GM18519 (cell line): Measurements from ENCODE around the gene DCAF15.
A peak's percentile ranks its signal among the peaks of the same experiment; 100 is the strongest.
"Not testable (repeated sequence)": the region's sequence is repeated elsewhere in the genome, so short reads cannot be mapped to it uniquely, and the experiment has no call there.

ENCODE experiments used
- ATAC-seq: cut with Tn5 transposase; IDR thresholded peaks from one replicate; pipeline ENCODE4 v1.9.1; 2021; ENCODE audit warnings: mild to moderate bottlenecking, moderate library complexity; ENCODE audit not compliant: unreplicated experiment, low FRiP score

The DCAF15 gene

GRCh38 chr19:13972368-13973155, 20.3 kb downstream of the DCAF15 start:
- no peak for ATAC-seq

GRCh38 chr19:13973479-13973878, 21.2 kb downstream of the DCAF15 start:
- ATAC-seq = not testable (repeated sequence)

- ATAC-seq = no peak
Observed at GRCh38 chr19:13974073-13974472, 21.8 kb downstream of the DCAF15 start.

- no peak for ATAC-seq
Observed at GRCh38 chr19:13975870-13976269, 23.6 kb downstream of the DCAF15 start.

- ATAC-seq = no peak
Observed at GRCh38 chr19:13976446-13976845, 24.1 kb downstream of the DCAF15 start.

GRCh38 chr19:13977803-13978202, 25.5 kb downstream of the DCAF15 start:
- no peak for ATAC-seq

- ATAC-seq = no peak
Observed at GRCh38 chr19:13978351-13979243, 26.3 kb downstream of the DCAF15 start.

GRCh38 chr19:13979244-13979615, 26.9 kb downstream of the DCAF15 start:
- no peak for ATAC-seq

GRCh38 chr19:13979686-13980085, 27.4 kb downstream of the DCAF15 start:
- no peak for ATAC-seq

GRCh38 chr19:13980340-13980739, 28.0 kb downstream of the DCAF15 start:
- no peak for ATAC-seq

GRCh38 chr19:13981021-13981420, 28.7 kb downstream of the DCAF15 start:
- ATAC-seq = no peak

GRCh38 chr19:13981467-13981866, 29.2 kb downstream of the DCAF15 start:
- ATAC-seq = no peak

- no peak for ATAC-seq
Observed at GRCh38 chr19:13981988-13982501, 29.7 kb downstream of the DCAF15 start.

- ATAC-seq = no peak
Observed at GRCh38 chr19:13982773-13983172, 30.5 kb downstream of the DCAF15 start.

- ATAC-seq = no peak
Observed at GRCh38 chr19:13983213-13983889, 31.0 kb downstream of the DCAF15 start.

GRCh38 chr19:13984186-13984585, 31.9 kb downstream of the DCAF15 start:
- ATAC-seq = no peak

- no peak for ATAC-seq
Observed at GRCh38 chr19:13984875-13985741, 32.8 kb downstream of the DCAF15 start.

GRCh38 chr19:13985771-13986347, 33.5 kb downstream of the DCAF15 start:
- ATAC-seq = peak; percentile 6

- ATAC-seq = peak; percentile 48
Observed at GRCh38 chr19:13986348-13986904, 34.1 kb downstream of the DCAF15 start.
